Measurements from ENCODE around the gene MTF2. TPM values are rescaled to one million over a fixed set of nuclear protein-coding genes. Genes with fewer than 3 reads are reported as not detected.

The MTF2 gene
- total and polyA plus RNA-seq, 9 of the 15 experiments (the other 6 are each of a cell fraction or from before 2014, with no cell fraction given), result 29.3 to 124 (median 57.7) TPM

DNA sequence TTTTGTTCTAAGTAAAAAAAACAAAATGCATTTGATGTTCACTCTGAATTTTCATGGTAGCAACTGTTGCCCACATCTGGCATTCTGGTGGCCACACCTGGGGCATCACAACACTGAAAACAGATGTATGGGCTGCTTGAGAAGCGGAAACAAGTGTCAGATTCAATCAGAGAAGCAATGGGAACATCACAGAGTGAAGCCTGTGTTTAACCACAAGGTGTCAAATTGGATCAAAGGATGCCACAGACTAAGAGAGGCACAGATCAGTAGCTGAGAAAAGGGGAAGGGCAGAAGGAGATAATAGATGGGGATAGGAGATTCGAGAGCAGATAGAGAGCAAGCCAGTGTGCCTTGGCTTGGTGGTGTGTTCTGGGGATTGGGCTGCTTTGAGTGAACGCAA lies 49.8 kb upstream of the MTF2 start:
- BruUV-seq (replicated peaks), result no TSS peak
- H3K27ac ChIP-seq (ENCODE audit: extremely low read depth, low read depth, low read length), result no peak overlapping the region
- in situ Hi-C loops (cut with MboI), result loop anchor here (5.0 kb wide), 1 partner anchor 33 kb away; no protein-coding TSS in a partner anchor
- H3K9me1 ChIP-seq (ENCODE audit: control insufficient read depth, insufficient read depth, low read length), result no peaks in the 10 kb centered on the region
- no peak for FAIRE-seq
- no peak overlapping the region for H3K9ac ChIP-seq (ENCODE audit: insufficient read depth in 1 of 2, low read depth in 2 of 2, low read length in 2 of 2)
- H3K27me3 ChIP-seq (ENCODE audit: control insufficient read depth in 2 of 2, insufficient read depth in 2 of 2, low read length in 2 of 2), result no peaks in the 10 kb centered on the region
- TF ChIP-seq ZNF583 (CRISPR knock-in tag; IDR thresholded peaks at IDR 0.05) (no peak), KDM2B (CRISPR knock-in tag; IDR thresholded peaks at IDR 0.05) (no peak), PTRF (tag; IDR thresholded peaks at IDR 0.05) (no peak), CTBP1 (IDR thresholded peaks at IDR 0.05; ENCODE audit: borderline replicate concordance) (no peak), SUPT5H (IDR thresholded peaks at IDR 0.05) (no peak), L3MBTL2 (IDR thresholded peaks at IDR 0.05) (no peak), HSF4 (CRISPR knock-in tag; IDR thresholded peaks at IDR 0.05; ENCODE audit: borderline replicate concordance) (no peak), TGIF2 (CRISPR knock-in tag; IDR thresholded peaks at IDR 0.05) (no peak), ZNF780A (CRISPR knock-in tag; IDR thresholded peaks at IDR 0.05) (no peak), NFRKB (IDR thresholded peaks at IDR 0.05; ENCODE audit: low read depth) (no peak), TFAM (CRISPR knock-in tag; conservative IDR thresholded peaks at IDR 0.05) (no peak), ASH1L (IDR thresholded peaks at IDR 0.05; ENCODE audit: borderline replicate concordance, low read depth, partially characterized antibody) (no peak), MTA2 (IDR thresholded peaks at IDR 0.05; ENCODE audit: low read depth) (no peak), GATAD2A (IDR thresholded peaks at IDR 0.05) (no peak), BRF1 (IDR thresholded peaks at IDR 0.05; ENCODE audit: borderline replicate concordance, extremely low read depth, insufficient read length) (no peak), GABPB2 (CRISPR knock-in tag; conservative IDR thresholded peaks at IDR 0.05) (no peak)
- TF ChIP-seq, protein P1, sequence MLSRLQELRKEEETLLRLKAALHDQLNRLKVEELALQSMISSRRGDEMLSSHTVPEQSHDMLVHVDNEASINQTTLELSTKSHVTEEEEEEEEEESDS (CRISPR knock-in tag; IDR thresholded peaks at IDR 0.05), result no peak
- TF ChIP-seq, protein P2, sequence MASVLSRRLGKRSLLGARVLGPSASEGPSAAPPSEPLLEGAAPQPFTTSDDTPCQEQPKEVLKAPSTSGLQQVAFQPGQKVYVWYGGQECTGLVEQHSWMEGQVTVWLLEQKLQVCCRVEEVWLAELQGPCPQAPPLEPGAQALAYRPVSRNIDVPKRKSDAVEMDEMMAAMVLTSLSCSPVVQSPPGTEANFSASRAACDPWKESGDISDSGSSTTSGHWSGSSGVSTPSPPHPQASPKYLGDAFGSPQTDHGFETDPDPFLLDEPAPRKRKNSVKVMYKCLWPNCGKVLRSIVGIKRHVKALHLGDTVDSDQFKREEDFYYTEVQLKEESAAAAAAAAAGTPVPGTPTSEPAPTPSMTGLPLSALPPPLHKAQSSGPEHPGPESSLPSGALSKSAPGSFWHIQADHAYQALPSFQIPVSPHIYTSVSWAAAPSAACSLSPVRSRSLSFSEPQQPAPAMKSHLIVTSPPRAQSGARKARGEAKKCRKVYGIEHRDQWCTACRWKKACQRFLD (CRISPR knock-in tag; IDR thresholded peaks at IDR 0.05), result no peak
- TF ChIP-seq, protein P3, sequence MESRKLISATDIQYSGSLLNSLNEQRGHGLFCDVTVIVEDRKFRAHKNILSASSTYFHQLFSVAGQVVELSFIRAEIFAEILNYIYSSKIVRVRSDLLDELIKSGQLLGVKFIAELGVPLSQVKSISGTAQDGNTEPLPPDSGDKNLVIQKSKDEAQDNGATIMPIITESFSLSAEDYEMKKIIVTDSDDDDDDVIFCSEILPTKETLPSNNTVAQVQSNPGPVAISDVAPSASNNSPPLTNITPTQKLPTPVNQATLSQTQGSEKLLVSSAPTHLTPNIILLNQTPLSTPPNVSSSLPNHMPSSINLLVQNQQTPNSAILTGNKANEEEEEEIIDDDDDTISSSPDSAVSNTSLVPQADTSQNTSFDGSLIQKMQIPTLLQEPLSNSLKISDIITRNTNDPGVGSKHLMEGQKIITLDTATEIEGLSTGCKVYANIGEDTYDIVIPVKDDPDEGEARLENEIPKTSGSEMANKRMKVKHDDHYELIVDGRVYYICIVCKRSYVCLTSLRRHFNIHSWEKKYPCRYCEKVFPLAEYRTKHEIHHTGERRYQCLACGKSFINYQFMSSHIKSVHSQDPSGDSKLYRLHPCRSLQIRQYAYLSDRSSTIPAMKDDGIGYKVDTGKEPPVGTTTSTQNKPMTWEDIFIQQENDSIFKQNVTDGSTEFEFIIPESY (CRISPR knock-in tag; IDR thresholded peaks at IDR 0.05), result no peak
- ChIA-PET POLR2A (interaction anchor here (1.1 kb wide), 1 partner anchor 13 kb away, joined by 4 read pairs; no protein-coding TSS in a partner anchor), CTCF (ENCODE audit: low intra/inter-chr PET ratio) (no interaction called here)
- intact Hi-C loops (cut with micrococcal nuclease), result no loop called here
- H3K4me3 ChIP-seq, result no peak overlapping the region
- WGBS (ENCODE audit: insufficient coverage, low coverage, missing lambda C conversion rate), result 43% methylated on average over 3 of the region's 3 CpGs
- H3K79me2 ChIP-seq (ENCODE audit: control insufficient read depth, insufficient read depth, low read length), result no peaks in the 10 kb centered on the region
- no peaks in the 10 kb centered on the region for H4K20me1 ChIP-seq (replicated peaks; ENCODE audit: control insufficient read depth, insufficient read depth, low read length)
- no peak for DNase-seq (ENCODE audit: extremely low read depth in 1 of 4, low spot score in 3 of 4)
- peaks cover 3 to 35% of the 10 kb centered on the region in 2 experiments for H3K4me1 ChIP-seq (replicated peaks in 1 of 2; ENCODE audit: control insufficient read depth in 2 of 2, insufficient read depth in 2 of 2, low read length in 2 of 2)
- H3K36me3 ChIP-seq (ENCODE audit: control insufficient read depth, insufficient read depth, low read length), result no peaks in the 10 kb centered on the region
- no peak overlapping the region for H3K4me2 ChIP-seq (ENCODE audit: insufficient read depth, low read length)
- H3K9me3 ChIP-seq (replicated peaks; ENCODE audit: control insufficient read depth, insufficient read depth, low read depth, low read length), result no peaks in the 10 kb centered on the region
- ATAC-seq, result no peak
- H2AFZ ChIP-seq (ENCODE audit: low read depth, low read length), result no peak overlapping the region

All from K562 (cell line).